Smooth muscle cell (in vitro differentiated cells): ENCODE data around the gene SLC6A5. TPM values are rescaled to one million over a fixed set of nuclear protein-coding genes. Genes with fewer than 3 reads are reported as not detected.
A peak's percentile ranks its signal among the peaks of the same experiment; 100 is the strongest.

Source experiments
- DNase-seq: peaks from one replicate; lab custom pipeline; 2025; ENCODE audit not compliant: unreplicated experiment; lab: John Stamatoyannopoulos, UW
- H2AFZ ChIP-seq: fragments of 200-600 bp; sonication (generic); 2 replicates; pipeline ENCODE4 v1.6.0; 2016; ENCODE audit warnings: antibody characterized with exemption, low read depth, mild to moderate bottlenecking
- H3F3A ChIP-seq: fragments of 200-600 bp; sonication (generic); 2 replicates; pipeline ENCODE4 v1.6.0; 2017; ENCODE audit warnings: antibody characterized with exemption, low read depth
- H3K27ac ChIP-seq: fragments of 200-600 bp; sonication (generic); 2 replicates; pipeline ENCODE4 v1.5.1; 2016; ENCODE audit warnings: low read depth, mild to moderate bottlenecking
- H3K27me3 ChIP-seq: fragments of 200-600 bp; sonication (generic); 2 replicates; pipeline ENCODE4 v1.6.1; 2016; ENCODE audit warnings: low read depth, mild to moderate bottlenecking
- H3K36me3 ChIP-seq: fragments of 200-600 bp; sonication (generic); 2 replicates; pipeline ENCODE4 v1.5.1; 2016; ENCODE audit warnings: low read depth
- H3K4me1 ChIP-seq: fragments of 200-600 bp; sonication (generic); 2 replicates; pipeline ENCODE4 v1.5.1; 2016; ENCODE audit warnings: low read depth
- H3K4me2 ChIP-seq: fragments of 200-600 bp; sonication (generic); 2 replicates; pipeline ENCODE4 v1.6.0; 2016; ENCODE audit warnings: mild to moderate bottlenecking
- H3K4me3 ChIP-seq: fragments of 200-600 bp; sonication (generic); 2 replicates; pipeline ENCODE4 v1.5.1; 2016; ENCODE audit warnings: mild to moderate bottlenecking
- H3K79me2 ChIP-seq: fragments of 200-600 bp; sonication (generic); 2 replicates; pipeline ENCODE4 v1.6.0; 2016; ENCODE audit warnings: low read depth, mild to moderate bottlenecking
- H3K9ac ChIP-seq: fragments of 200-600 bp; sonication (generic); 2 replicates; pipeline ENCODE4 v1.6.0; 2016; ENCODE audit warnings: low read depth
- H3K9me3 ChIP-seq: fragments of 200-600 bp; sonication (generic); replicated peaks from 2 replicates; pipeline ENCODE4 v1.5.1; 2016; ENCODE audit warnings: low read depth
- H4K20me1 ChIP-seq: fragments of 200-600 bp; sonication (generic); 2 replicates; pipeline ENCODE4 v1.6.0; 2016; ENCODE audit warnings: low read depth
- CTCF ChIP-seq: fragments of 200-600 bp; sonication (generic); IDR thresholded peaks from 2 replicates; pipeline ENCODE4 v1.5.1; 2017; ENCODE audit warnings: borderline replicate concordance, mild to moderate bottlenecking, antibody characterized with exemption; ENCODE audit not compliant: insufficient read depth, poor library complexity, severe bottlenecking
- WGBS: methylation state at CpG from one replicate; pipeline ENCODE4 v1.1.7; 2016; ENCODE audit warnings: low lambda C conversion rate; 5-methylcytosine and 5-hydroxymethylcytosine counted together
- polyA plus RNA-seq: library from polyadenylated mRNA; unstranded; fragments of >200 nt; fragmentation: Nextera tagmentation; extraction: Ambion mirVana; gene quantifications from 2 replicates; pipeline ENCODE4 v1.2.1, GENCODE V29; 2016
- total RNA-seq: library from RNA; depleted of rRNA; stranded (reverse); fragments of >200 nt; gene quantifications from 2 replicates; pipeline ENCODE4 v1.2.3, GENCODE V29; 2014

SLC6A5 gene
- total and polyA plus RNA-seq, 2 experiments from 2014 or later: not detected

- WGBS: 25% methylated on average over 57 of the region's 57 CpGs
- Histone ChIP-seq H3K9ac (no peak overlapping the region), H3K27me3 (peaks cover 92% of the 10 kb centered on the region)
Measured at GRCh38 chr11:20596205-20597153, 2.9 kb upstream of the SLC6A5 start.

GRCh38 chr11:20597154-20597679 lies 2.2 kb upstream of the SLC6A5 start:
- peak overlapping the region; percentile 73 for H3K4me2 ChIP-seq
- H3K4me3 ChIP-seq: peak overlapping the region; percentile 21
- H3K36me3 ChIP-seq: no peaks in the 10 kb centered on the region
- H4K20me1 ChIP-seq: no peaks in the 10 kb centered on the region
- H3K9me3 ChIP-seq: no peaks in the 10 kb centered on the region
- no peak overlapping the region for H3K27ac ChIP-seq
- WGBS: 4% methylated on average over 36 of the region's 41 CpGs
- H3K79me2 ChIP-seq: no peaks in the 10 kb centered on the region
- H3K9ac ChIP-seq: no peak overlapping the region
- H3K4me1 ChIP-seq: peaks cover 9% of the 10 kb centered on the region
- H2AFZ ChIP-seq: no peak overlapping the region
- H3F3A ChIP-seq: no peaks in the 10 kb centered on the region
- no peak for TF ChIP-seq CTCF
- peaks cover 100% of the 10 kb centered on the region for H3K27me3 ChIP-seq
- DNase-seq: no peak

More at GRCh38 chr11:20596205-20597153, 2.9 kb upstream of the SLC6A5 start:
- Histone ChIP-seq H3K27ac (no peak overlapping the region), H3K4me1 (peaks cover 9% of the 10 kb centered on the region), H3K79me2 (no peaks in the 10 kb centered on the region), H3K4me3 (peak overlapping the region; percentile 21), H3K36me3 (no peaks in the 10 kb centered on the region), H3F3A (no peaks in the 10 kb centered on the region), H3K9me3 (no peaks in the 10 kb centered on the region), H2AFZ (no peak overlapping the region), H3K4me2 (peak overlapping the region; percentile 73), H4K20me1 (no peaks in the 10 kb centered on the region)
- TF ChIP-seq CTCF: no peak
- DNase-seq: no peak

GRCh38 chr11:20597680-20598484 lies 1.5 kb upstream of the SLC6A5 start:
- Histone ChIP-seq H3K4me2 (peak overlapping the region; percentile 73), H3F3A (no peaks in the 10 kb centered on the region), H3K4me1 (peaks cover 9% of the 10 kb centered on the region), H3K36me3 (no peaks in the 10 kb centered on the region), H3K4me3 (no peak overlapping the region), H3K79me2 (no peaks in the 10 kb centered on the region), H2AFZ (no peak overlapping the region), H3K27me3 (peaks cover 100% of the 10 kb centered on the region), H3K27ac (no peak overlapping the region), H3K9me3 (no peaks in the 10 kb centered on the region), H4K20me1 (no peaks in the 10 kb centered on the region), H3K9ac (no peak overlapping the region)
- TF ChIP-seq CTCF: no peak
- 6% methylated on average over 48 of the region's 48 CpGs for WGBS
- no peak for DNase-seq
